Esophagus muscularis mucosa (tissue), 4 donors: ENCODE measurements around the gene PSMB3. TPM values are rescaled to one million over a fixed set of nuclear protein-coding genes. Genes with fewer than 3 reads are reported as not detected.
"Not testable (repeated sequence)": the region's sequence is repeated elsewhere in the genome, so short reads cannot be mapped to it uniquely, and the experiment has no call there.

ENCODE experiments used
- DNase-seq: peaks from one replicate; pipeline ENCODE4 v3.0.0-alpha.2; 2017; ENCODE audit errors: extremely low spot score
- H3K27ac ChIP-seq, 4 donors: fragments of 200-600 bp; sonication (generic); replicated peaks in 1 of 4; 1 replicate in 3 of 4; 2 replicates in 1 of 4; pipeline ENCODE4 v1.5.1; 2016 to 2019; ENCODE audit warnings: mild to moderate bottlenecking in 1 of 4
- H3K27me3 ChIP-seq, 4 donors: fragments of 200-600 bp; sonication (generic); one replicate each; pipeline versions ENCODE4 v1.5.1 to v1.6.0; 2016 to 2019
- H3K36me3 ChIP-seq, 4 donors: fragments of 200-600 bp; sonication (generic); one replicate each; pipeline ENCODE4 v1.5.1; 2016 to 2019
- H3K4me1 ChIP-seq, 4 donors: fragments of 200-600 bp; sonication (generic); one replicate each; pipeline ENCODE4 v1.5.1; 2016 to 2019
- H3K4me3 ChIP-seq, 4 donors: fragments of 200-600 bp; sonication (generic); 1 replicate in 2 of 4; 2 replicates in 2 of 4; pipeline ENCODE4 v1.5.1; 2016 to 2019; ENCODE audit warnings: mild to moderate bottlenecking in 4 of 4, moderate library complexity in 1 of 4
- H3K9me3 ChIP-seq, 4 donors: fragments of 200-600 bp; sonication (generic); 1 replicate in 3 of 4; 2 replicates in 1 of 4; pipeline ENCODE4 v1.5.1; 2016 to 2019
- EP300 ChIP-seq: sonication (generic); formaldehyde crosslinking; IDR thresholded peaks from one replicate; pipeline ENCODE4 v1.6.1; 2017; ENCODE audit warnings: antibody characterized with exemption
- POLR2A ChIP-seq: fragments of 450-650 bp; IDR thresholded peaks from one replicate; pipeline ENCODE4 v1.6.1; 2017; ENCODE audit warnings: antibody characterized with exemption, moderate library complexity, mild to moderate bottlenecking, low read depth
- POLR2AphosphoS5 ChIP-seq, 2 donors: sonication (generic); formaldehyde crosslinking; IDR thresholded peaks; one replicate each; pipeline ENCODE4 v1.6.1; 2017; ENCODE audit warnings: antibody characterized with exemption in 2 of 2
- WGBS: methylation state at CpG from one replicate; pipeline ENCODE4 v1.1.5; 2018; 5-methylcytosine and 5-hydroxymethylcytosine counted together
- intact Hi-C: fragments of 100-400 bp; cut with DNase I; formaldehyde crosslinking; loops from one replicate; pipeline ENCODE4 v1.15.1; 2023
- total RNA-seq, 4 donors: library from RNA; depleted of rRNA; stranded (reverse); fragments of >200 nt; gene quantifications; one replicate each; pipeline versions ENCODE4 v1.1.0 to v1.2.1, GENCODE V29; 2016
- TF ChIP-seq, protein P1 (sequence below), 3 experiments: fragments of 200-600 bp in 2 of 3; fragments of 450-650 bp in 1 of 3; sonication (generic) in 2 of 3; IDR thresholded peaks; one replicate each; pipeline ENCODE4 v1.5.1; 2017 to 2019; ENCODE audit warnings: antibody characterized with exemption in 3 of 3, mild to moderate bottlenecking in 2 of 3, moderate library complexity in 1 of 3

PSMB3 gene
- total RNA-seq, 4 donors from 2014 or later, result 122 to 158 (median 137) TPM

DNA sequence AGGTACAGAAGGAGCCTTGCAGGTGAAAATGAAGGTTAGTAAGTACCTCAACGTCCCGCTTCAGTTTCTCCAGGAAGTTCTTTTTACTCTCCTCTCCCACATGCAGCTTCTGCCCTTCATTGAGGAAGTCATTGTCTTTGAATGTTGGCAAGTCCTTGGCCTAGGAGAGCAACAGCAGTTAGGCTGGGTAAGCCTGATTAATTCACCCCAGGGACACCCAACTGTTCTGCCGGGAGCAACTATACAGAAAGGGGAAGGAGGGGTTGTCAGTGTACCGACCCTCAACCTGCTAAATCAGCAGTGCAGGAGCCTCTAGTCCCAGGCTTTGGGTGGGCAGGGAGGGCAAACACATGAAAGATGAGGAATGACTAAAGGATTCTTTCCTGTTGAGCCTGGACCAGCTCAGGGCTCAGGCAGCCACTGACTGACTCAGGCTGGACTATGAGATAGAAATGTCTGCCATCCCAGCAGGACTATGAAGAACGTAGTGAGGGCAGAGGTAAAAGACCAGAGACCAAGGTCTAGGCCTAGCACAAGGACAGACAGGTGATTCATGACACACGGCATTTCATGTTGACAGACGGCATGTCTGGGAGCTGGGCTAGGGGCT, 25.2 kb downstream of the PSMB3 start:
- no peak for TF ChIP-seq POLR2A
- no peak for TF ChIP-seq POLR2AphosphoS5 (IDR thresholded peaks at IDR 0.05)
- TF ChIP-seq, protein P1, sequence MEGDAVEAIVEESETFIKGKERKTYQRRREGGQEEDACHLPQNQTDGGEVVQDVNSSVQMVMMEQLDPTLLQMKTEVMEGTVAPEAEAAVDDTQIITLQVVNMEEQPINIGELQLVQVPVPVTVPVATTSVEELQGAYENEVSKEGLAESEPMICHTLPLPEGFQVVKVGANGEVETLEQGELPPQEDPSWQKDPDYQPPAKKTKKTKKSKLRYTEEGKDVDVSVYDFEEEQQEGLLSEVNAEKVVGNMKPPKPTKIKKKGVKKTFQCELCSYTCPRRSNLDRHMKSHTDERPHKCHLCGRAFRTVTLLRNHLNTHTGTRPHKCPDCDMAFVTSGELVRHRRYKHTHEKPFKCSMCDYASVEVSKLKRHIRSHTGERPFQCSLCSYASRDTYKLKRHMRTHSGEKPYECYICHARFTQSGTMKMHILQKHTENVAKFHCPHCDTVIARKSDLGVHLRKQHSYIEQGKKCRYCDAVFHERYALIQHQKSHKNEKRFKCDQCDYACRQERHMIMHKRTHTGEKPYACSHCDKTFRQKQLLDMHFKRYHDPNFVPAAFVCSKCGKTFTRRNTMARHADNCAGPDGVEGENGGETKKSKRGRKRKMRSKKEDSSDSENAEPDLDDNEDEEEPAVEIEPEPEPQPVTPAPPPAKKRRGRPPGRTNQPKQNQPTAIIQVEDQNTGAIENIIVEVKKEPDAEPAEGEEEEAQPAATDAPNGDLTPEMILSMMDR (IDR thresholded peaks at IDR 0.05), result no peak
- TF ChIP-seq EP300, result no peak
- Histone ChIP-seq H3K4me1 (no peaks in the 10 kb centered on the region), H3K4me3 (no peak overlapping the region), H3K36me3 (peaks cover 99 to 100% (median 100%) of the 10 kb centered on the region in 4 donors), H3K27me3 (no peaks in the 10 kb centered on the region), H3K27ac (no peak overlapping the region), H3K9me3 (no peaks in the 10 kb centered on the region)
- 93% methylated on average over 6 of the region's 7 CpGs for WGBS
- no peak for DNase-seq
- intact Hi-C loops, result no loop called here

DNA sequence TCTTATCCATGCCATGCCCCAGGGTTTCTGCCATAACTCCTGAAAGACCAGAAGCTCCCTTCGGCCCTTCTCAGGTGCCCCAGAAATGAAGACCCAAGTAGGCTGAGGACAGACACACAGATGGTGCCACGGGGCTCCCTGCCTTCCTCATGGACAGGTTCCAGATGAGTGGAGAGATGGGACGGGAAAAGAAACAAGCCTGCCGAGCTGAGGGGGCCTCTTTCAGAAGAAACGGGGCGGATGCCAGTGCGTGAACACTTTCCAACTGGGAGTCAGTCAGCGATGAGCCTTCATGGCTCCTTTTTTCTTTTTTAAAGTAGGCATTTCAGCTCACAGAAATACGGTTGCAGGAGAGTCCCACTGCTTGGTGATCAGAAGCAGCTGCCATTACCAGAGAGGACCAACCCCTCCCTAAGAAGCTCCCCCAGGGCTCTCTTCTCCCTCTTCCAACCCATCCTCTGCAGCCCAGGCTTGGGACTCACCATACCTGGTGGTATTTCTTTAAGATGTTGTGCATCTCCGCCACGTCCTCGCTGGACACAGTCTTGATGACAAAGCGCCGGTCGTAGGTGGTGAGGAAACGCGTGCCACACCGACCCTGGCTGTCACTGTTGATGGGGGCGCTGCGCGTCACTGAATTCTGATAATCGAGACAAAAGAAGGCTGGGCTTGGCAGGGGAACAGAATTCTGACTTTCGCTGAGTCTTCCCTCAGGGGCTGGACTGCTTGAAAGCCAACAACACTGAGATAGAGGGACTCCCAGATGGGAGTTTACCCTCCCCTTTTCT, 27.6 kb downstream of the PSMB3 start:
- TF ChIP-seq, protein P1 (IDR thresholded peaks at IDR 0.05), result no peak
- no peak for TF ChIP-seq POLR2AphosphoS5 (IDR thresholded peaks at IDR 0.05)
- TF ChIP-seq POLR2A, result no peak
- TF ChIP-seq EP300, result no peak
- Histone ChIP-seq H3K9me3 (no peaks in the 10 kb centered on the region), H3K4me1 (no peaks in the 10 kb centered on the region), H3K36me3 (peaks cover 98 to 100% (median 99%) of the 10 kb centered on the region in 4 donors), H3K27me3 (no peaks in the 10 kb centered on the region), H3K4me3 (no peak overlapping the region), H3K27ac (no peak overlapping the region)
- no peak for DNase-seq
- WGBS, result 91% methylated on average over 23 of the region's 23 CpGs
- intact Hi-C loops, result no loop called here

DNA sequence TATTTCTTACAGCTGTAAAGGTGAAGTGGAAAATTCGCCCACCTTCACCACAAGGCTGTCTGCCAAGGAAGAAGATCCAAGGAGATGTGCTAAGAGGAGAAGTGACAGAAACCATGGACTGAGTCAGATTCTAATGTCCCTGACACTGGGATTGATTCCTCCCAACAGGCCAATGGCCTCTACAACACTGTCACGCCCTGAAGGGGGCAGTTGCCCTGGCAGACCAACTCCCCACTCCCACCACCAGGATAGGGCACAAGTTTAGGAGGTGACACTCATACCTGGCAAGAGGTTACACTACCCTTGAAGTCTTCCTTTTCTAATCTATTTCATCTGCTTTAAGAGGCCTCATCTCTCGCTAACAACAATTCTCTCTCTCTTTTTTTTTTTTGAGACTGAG, 30.7 kb downstream of the PSMB3 start:
- H3K27ac ChIP-seq, result no peak overlapping the region
- H3K27me3 ChIP-seq, result no peaks in the 10 kb centered on the region
- no peaks in the 10 kb centered on the region for H3K4me1 ChIP-seq
- 93% methylated on average over 3 of the region's 3 CpGs for WGBS
- H3K4me3 ChIP-seq, result no peak overlapping the region
- TF ChIP-seq POLR2A (no peak), EP300 (no peak), POLR2AphosphoS5 (IDR thresholded peaks at IDR 0.05) (no peak)
- TF ChIP-seq, protein P1 (IDR thresholded peaks at IDR 0.05), result no peak
- intact Hi-C loops, result no loop called here
- peaks cover 82 to 89% (median 86%) of the 10 kb centered on the region in 4 donors for H3K36me3 ChIP-seq
- no peaks in the 10 kb centered on the region for H3K9me3 ChIP-seq
- no peak for DNase-seq

DNA sequence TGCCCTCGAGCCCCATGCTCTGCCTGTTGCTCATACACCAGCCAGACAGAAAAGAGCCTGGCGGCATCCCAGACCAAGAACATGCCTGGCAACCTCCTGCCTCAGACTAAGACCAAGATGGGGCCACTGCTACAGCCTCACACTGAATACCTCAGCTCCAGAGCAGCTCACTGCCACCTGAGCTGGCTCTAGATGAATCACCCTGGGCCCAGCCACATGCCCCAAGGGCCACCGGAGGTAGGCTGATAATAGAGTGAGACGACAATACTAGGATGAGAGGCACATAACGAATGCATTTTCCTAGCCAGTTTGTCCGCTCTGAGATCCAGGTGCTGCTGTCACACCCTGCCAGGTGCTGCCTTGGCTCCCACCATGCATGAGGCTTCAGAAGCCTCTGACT, 33.8 kb downstream of the PSMB3 start:
- WGBS, result 87% methylated on average over 6 of the region's 6 CpGs
- intact Hi-C loops, result no loop called here
- no peak for TF ChIP-seq EP300
- DNase-seq, result no peak
- no peak overlapping the region for H3K4me3 ChIP-seq
- H3K4me1 ChIP-seq, result peaks cover 8 to 24% (median 20%) of the 10 kb centered on the region in 4 donors
- H3K27ac ChIP-seq, result no peak overlapping the region
- no peaks in the 10 kb centered on the region for H3K9me3 ChIP-seq
- H3K27me3 ChIP-seq, result no peaks in the 10 kb centered on the region
- H3K36me3 ChIP-seq, result peaks cover 51 to 58% (median 55%) of the 10 kb centered on the region in 4 donors

DNA sequence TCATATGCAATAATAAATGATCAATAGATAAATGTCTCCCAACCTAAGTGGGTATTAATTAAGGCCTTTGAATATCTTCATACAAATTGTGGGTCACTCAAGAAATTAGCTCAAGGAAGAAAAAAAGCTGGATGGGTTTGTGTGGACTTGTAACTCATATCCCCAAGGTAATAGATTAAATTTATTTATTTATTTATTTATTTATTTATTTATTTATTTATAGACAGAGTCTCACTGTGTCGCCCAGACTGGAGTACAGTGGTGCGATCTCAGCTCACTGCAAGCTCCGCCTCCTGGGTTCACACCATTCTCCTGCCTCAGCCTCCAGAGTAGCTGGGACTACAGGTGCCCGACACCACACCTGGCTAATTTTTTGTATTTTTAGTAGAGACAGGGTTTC, 35.5 kb downstream of the PSMB3 start:
- intact Hi-C loops, DNase-seq, H3K27me3 ChIP-seq, H3K27ac ChIP-seq, H3K4me3 ChIP-seq, H3K9me3 ChIP-seq: not testable (repeated sequence)
- peaks cover 35 to 50% (median 45%) of the 10 kb centered on the region in 4 donors for H3K36me3 ChIP-seq
- peaks cover 8 to 24% (median 20%) of the 10 kb centered on the region in 4 donors for H3K4me1 ChIP-seq
- whole genome bisulfite sequencing, result 100% methylated on average over 4 of the region's 4 CpGs
